CD14-positive monocyte (primary cell): ENCODE measurements around the gene JAKMIP2. TPM values are rescaled to one million over a fixed set of nuclear protein-coding genes. Genes with fewer than 3 reads are reported as not detected.

Experiments used
- DNase-seq, 3 donors: peaks; one replicate each; pipeline ENCODE4 v3.0.0-alpha.2; 2011 to 2022
- H2AFZ ChIP-seq: 2 replicates; pipeline ENCODE4 v1.6.0; 2012; ENCODE audit warnings: mild to moderate bottlenecking, low read depth, low read length, inconsistent platforms; ENCODE audit not compliant: insufficient read depth, poor library complexity, severe bottlenecking
- H3K27ac ChIP-seq, 2 donors: 1 replicate in 1 of 2; 2 replicates in 1 of 2; pipeline ENCODE4 v1.5.1; 2012 to 2013; ENCODE audit warnings: low read length in 2 of 2, control low read depth in 1 of 2, inconsistent platforms in 1 of 2, low read depth in 1 of 2, mild to moderate bottlenecking in 1 of 2
- H3K27me3 ChIP-seq, 2 donors: one replicate each; pipeline versions ENCODE4 v1.6.0 to v1.6.1; 2011 to 2013; ENCODE audit warnings: low read length in 2 of 2; ENCODE audit not compliant: control insufficient read depth in 2 of 2, insufficient read depth in 2 of 2
- H3K36me3 ChIP-seq, 2 donors: replicated peaks in 1 of 2; 1 replicate in 1 of 2; 2 replicates in 1 of 2; pipeline versions ENCODE4 v1.5.1 to v1.6.1; 2012 to 2013; ENCODE audit warnings: low read length in 2 of 2, control low read depth in 1 of 2, inconsistent platforms in 1 of 2, mild to moderate bottlenecking in 1 of 2; ENCODE audit not compliant: insufficient read depth in 2 of 2, control insufficient read depth in 1 of 2
- H3K4me1 ChIP-seq, 2 donors: 1 replicate in 1 of 2; 2 replicates in 1 of 2; pipeline versions ENCODE4 v1.5.1 to v1.6.1; 2012 to 2013; ENCODE audit warnings: low read length in 2 of 2, control low read depth in 1 of 2, inconsistent platforms in 1 of 2, mild to moderate bottlenecking in 1 of 2, moderate library complexity in 1 of 2; ENCODE audit not compliant: insufficient read depth in 2 of 2, control insufficient read depth in 1 of 2
- H3K4me2 ChIP-seq: replicated peaks from 2 replicates; pipeline ENCODE3; 2012; ENCODE audit warnings: low read length, moderate library complexity, mild to moderate bottlenecking; ENCODE audit not compliant: poor library complexity, severe bottlenecking; ENCODE audit errors: extremely low read depth
- H3K4me3 ChIP-seq, 3 experiments: fragments of 200-600 bp in 1 of 3; sonication (generic) in 1 of 3; replicated peaks in 1 of 3; 1 replicate in 2 of 3; 2 replicates in 1 of 3; pipeline ENCODE4 v1.5.1; 2011 to 2013; ENCODE audit warnings: low read length in 3 of 3, mild to moderate bottlenecking in 3 of 3, control low read depth in 2 of 3, low read depth in 2 of 3, inconsistent platforms in 1 of 3, moderate library complexity in 1 of 3
- H3K79me2 ChIP-seq: 2 replicates; pipeline ENCODE4 v1.6.0; 2012; ENCODE audit warnings: mild to moderate bottlenecking, control low read depth, inconsistent platforms, low read length, moderate library complexity; ENCODE audit not compliant: insufficient read depth
- H3K9ac ChIP-seq: 2 replicates; pipeline ENCODE4 v1.6.0; 2017; ENCODE audit warnings: low read length, mild to moderate bottlenecking; ENCODE audit not compliant: insufficient read depth, poor library complexity, severe bottlenecking
- H3K9me3 ChIP-seq, 2 donors: replicated peaks in 1 of 2; 1 replicate in 1 of 2; 2 replicates in 1 of 2; pipeline versions ENCODE4 v1.5.1 to v1.6.1; 2012 to 2013; ENCODE audit warnings: low read length in 2 of 2, control low read depth in 1 of 2; ENCODE audit not compliant: control insufficient read depth in 1 of 2, insufficient read depth in 1 of 2
- H4K20me1 ChIP-seq: 2 replicates; pipeline ENCODE4 v1.6.0; 2012; ENCODE audit warnings: mild to moderate bottlenecking, low read length, control low read depth, moderate library complexity; ENCODE audit not compliant: insufficient read depth
- H3K27ac Mint-ChIP-seq, 7 donors: one replicate each; pipeline ENCODE4 v1.8.0; 2020; ENCODE audit warnings: mild to moderate bottlenecking in 7 of 7, mixed read lengths in 7 of 7, moderate library complexity in 6 of 7, inconsistent platforms in 2 of 7
- H3K27me3 Mint-ChIP-seq, 3 donors: one replicate each; pipeline ENCODE4 v1.8.0; 2021 to 2022; ENCODE audit warnings: low read depth in 3 of 3, mild to moderate bottlenecking in 3 of 3, mixed read lengths in 3 of 3, moderate library complexity in 3 of 3, inconsistent platforms in 1 of 3
- H3K36me3 Mint-ChIP-seq, 2 donors: one replicate each; pipeline ENCODE4 v1.8.0; 2020; ENCODE audit warnings: mixed read lengths in 2 of 2, inconsistent platforms in 1 of 2, mild to moderate bottlenecking in 1 of 2
- H3K4me1 Mint-ChIP-seq: one replicate; pipeline ENCODE4 v1.8.0; 2020; ENCODE audit warnings: mild to moderate bottlenecking, mixed read lengths
- H3K4me3 Mint-ChIP-seq, 2 donors: one replicate each; pipeline ENCODE4 v1.8.0; 2020; ENCODE audit warnings: mild to moderate bottlenecking in 2 of 2, mixed read lengths in 2 of 2, moderate library complexity in 1 of 2
- H3K9me3 Mint-ChIP-seq, 7 donors: one replicate each; pipeline ENCODE4 v1.8.0; 2020 to 2022; ENCODE audit warnings: mixed read lengths in 7 of 7, mild to moderate bottlenecking in 6 of 7, moderate library complexity in 6 of 7, inconsistent platforms in 2 of 7
- CTCF ChIP-seq: fragments of 200-600 bp; IDR thresholded peaks from one replicate; pipeline ENCODE4 v1.8.0; 2022; ENCODE audit warnings: antibody characterized with exemption, mild to moderate bottlenecking
- WGBS: methylation state at CpG from one replicate; pipeline ENCODE4 v1.1.5; 2013; ENCODE audit warnings: missing lambda C conversion rate; ENCODE audit not compliant: insufficient coverage; 5-methylcytosine and 5-hydroxymethylcytosine counted together
- intact Hi-C, 2 donors: fragments of 100-400 bp; cut with micrococcal nuclease; formaldehyde crosslinking; loops; one replicate each; pipeline versions ENCODE4 v1.15.0 to v1.15.1; 2023
- polyA plus RNA-seq, 3 donors: library from polyadenylated mRNA; depleted of rRNA in 1 of 3; unstranded in 2 of 3; stranded (reverse) in 1 of 3; fragments of 300-500 nt in 2 of 3; fragments of >200 nt in 1 of 3; fragmentation: Illumina TruSeq in 2 of 3; gene quantifications; 1 replicate in 2 of 3; 2 replicates in 1 of 3; pipeline ENCODE4 v1.2.3, GENCODE V29; 2012 to 2021

The JAKMIP2 gene
- polyA plus RNA-seq, 3 donors, result 0.02 TPM; not detected in 2

DNA sequence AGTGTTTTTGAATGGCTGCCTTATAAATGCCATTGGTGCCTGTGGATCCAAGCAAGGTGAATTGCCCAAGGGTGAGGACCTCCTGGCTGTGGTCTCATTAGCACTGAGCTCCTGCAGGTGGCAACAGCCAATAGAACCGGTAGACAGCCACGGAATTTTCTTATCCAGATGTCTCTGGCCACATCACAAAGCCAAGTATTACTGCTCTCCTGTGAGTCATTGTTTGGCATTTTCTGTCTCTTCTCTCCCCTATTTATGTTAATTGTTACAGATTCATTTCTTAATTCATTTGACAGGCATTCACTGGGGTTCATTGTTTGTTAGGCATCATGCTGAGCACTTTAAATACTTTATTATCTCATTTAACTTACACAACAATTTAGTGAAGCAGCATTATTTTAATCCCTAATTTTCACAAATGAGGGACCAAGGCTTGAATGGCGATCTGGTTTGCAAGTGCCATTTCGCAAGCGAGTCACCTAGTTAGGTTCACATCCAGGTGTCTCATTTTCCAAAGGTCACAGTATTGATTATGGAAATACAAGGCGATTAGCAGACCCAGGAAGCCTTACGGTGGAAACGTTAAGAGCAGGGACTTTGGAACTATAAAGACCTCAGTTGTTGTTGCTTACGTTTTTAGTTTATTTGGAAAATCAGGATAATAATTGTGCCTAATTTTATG is 214.5 kb downstream of the JAKMIP2 start:
- no peak overlapping the region for H3K9ac ChIP-seq
- TF ChIP-seq CTCF, result no peak
- no peaks in the 10 kb centered on the region for H3K9me3 ChIP-seq
- no peaks in the 10 kb centered on the region for H3K4me1 ChIP-seq
- no peak overlapping the region for H3K4me3 ChIP-seq
- no peaks in the 10 kb centered on the region for H3K36me3 Mint-ChIP-seq
- H3K27ac ChIP-seq, result no peak overlapping the region
- intact Hi-C loops, result no loop called here
- no peak for DNase-seq
- H3K27ac Mint-ChIP-seq, result no peak overlapping the region
- no peaks in the 10 kb centered on the region for H3K36me3 ChIP-seq
- no peaks in the 10 kb centered on the region for H3K4me1 Mint-ChIP-seq
- no peak overlapping the region for H3K4me3 Mint-ChIP-seq
- no peaks in the 10 kb centered on the region for H3K9me3 Mint-ChIP-seq
- H3K27me3 ChIP-seq, result no peaks in the 10 kb centered on the region
- H3K27me3 Mint-ChIP-seq, result peaks cover 0 to 2% (median 0%) of the 10 kb centered on the region in 3 donors
- 100% methylated on average over 4 of the region's 9 CpGs for WGBS
- no peaks in the 10 kb centered on the region for H4K20me1 ChIP-seq
- no peak overlapping the region for H2AFZ ChIP-seq
- H3K79me2 ChIP-seq, result no peaks in the 10 kb centered on the region
- no peak overlapping the region for H3K4me2 ChIP-seq

DNA sequence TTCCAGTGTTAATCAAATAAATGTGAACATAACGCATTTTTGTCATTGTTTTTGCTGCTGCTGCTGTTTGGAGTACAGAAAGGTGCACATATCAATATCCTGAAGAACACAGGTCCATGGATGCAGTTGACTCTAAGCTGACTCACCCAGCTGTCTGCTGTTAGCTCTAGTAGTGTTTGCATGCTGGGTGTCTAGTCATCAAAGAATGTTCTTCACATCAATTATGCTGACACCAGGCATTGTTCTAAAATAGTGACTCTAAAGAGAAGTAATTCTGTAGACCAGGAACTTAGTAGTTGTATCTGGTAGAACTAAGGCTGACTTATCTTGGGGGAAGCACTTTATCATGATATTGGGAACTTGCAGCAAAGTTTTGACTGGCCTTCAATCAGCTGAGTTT is 217.0 kb downstream of the JAKMIP2 start:
- Histone ChIP-seq H3K27ac (no peak overlapping the region), H3K36me3 (no peaks in the 10 kb centered on the region), H2AFZ (no peak overlapping the region), H3K9ac (no peak overlapping the region), H3K4me3 (no peak overlapping the region), H3K4me2 (no peak overlapping the region), H3K4me1 (no peaks in the 10 kb centered on the region), H4K20me1 (no peaks in the 10 kb centered on the region), H3K79me2 (no peaks in the 10 kb centered on the region), H3K9me3 (no peaks in the 10 kb centered on the region), H3K27me3 (no peaks in the 10 kb centered on the region)
- intact Hi-C loops, result no loop called here
- H3K9me3 Mint-ChIP-seq, result no peaks in the 10 kb centered on the region
- no peak for TF ChIP-seq CTCF
- no peaks in the 10 kb centered on the region for H3K36me3 Mint-ChIP-seq
- H3K27me3 Mint-ChIP-seq, result peaks cover 0 to 2% (median 2%) of the 10 kb centered on the region in 3 donors
- H3K27ac Mint-ChIP-seq, result no peak overlapping the region
- WGBS, result 100% methylated on average over 1 of the region's 1 CpG
- DNase-seq, result no peak
- no peaks in the 10 kb centered on the region for H3K4me1 Mint-ChIP-seq
- no peak overlapping the region for H3K4me3 Mint-ChIP-seq
